Trophoblast cell (in vitro differentiated cells and primary cell): ENCODE results near the gene SPOCK1.

ENCODE experiments used
- DNase-seq, 2 donors: peaks; one replicate each; pipeline ENCODE4 v3.0.0-alpha.2; 2016
- H2AFZ ChIP-seq: 2 replicates; pipeline ENCODE4 v1.6.1; 2013; ENCODE audit warnings: low read length, moderate library complexity, mild to moderate bottlenecking; ENCODE audit not compliant: insufficient read depth, poor library complexity
- H2AK5ac ChIP-seq: 2 replicates; pipeline ENCODE4 v1.6.1; 2013; ENCODE audit warnings: mild to moderate bottlenecking, low read length
- H2BK120ac ChIP-seq: 2 replicates; pipeline ENCODE4 v1.6.1; 2013; ENCODE audit warnings: low read length, mild to moderate bottlenecking, moderate library complexity; ENCODE audit not compliant: insufficient read depth, poor library complexity
- H2BK12ac ChIP-seq: 2 replicates; pipeline ENCODE4 v1.6.1; 2013; ENCODE audit warnings: mild to moderate bottlenecking, low read length, moderate library complexity
- H2BK5ac ChIP-seq: 2 replicates; pipeline ENCODE4 v1.6.1; 2013; ENCODE audit warnings: low read length, low read depth, moderate library complexity, mild to moderate bottlenecking; ENCODE audit not compliant: poor library complexity
- H3K14ac ChIP-seq: 2 replicates; pipeline ENCODE4 v1.6.1; 2013; ENCODE audit warnings: mild to moderate bottlenecking, low read length
- H3K18ac ChIP-seq: 2 replicates; pipeline ENCODE4 v1.6.1; 2013; ENCODE audit warnings: mild to moderate bottlenecking, low read length
- H3K23ac ChIP-seq: 2 replicates; pipeline ENCODE4 v1.6.1; 2013; ENCODE audit warnings: low read length
- H3K27ac ChIP-seq: 2 replicates; pipeline ENCODE4 v1.5.1; 2013; ENCODE audit warnings: low read depth, mild to moderate bottlenecking, inconsistent platforms, low read length, moderate library complexity
- H3K27me3 ChIP-seq: 2 replicates; pipeline ENCODE4 v1.6.1; 2013; ENCODE audit warnings: inconsistent platforms, mild to moderate bottlenecking, low read length, moderate library complexity; ENCODE audit not compliant: insufficient read depth
- H3K36me3 ChIP-seq, 2 experiments: 1 replicate in 1 of 2; 2 replicates in 1 of 2; pipeline ENCODE4 v1.6.1; 2013; ENCODE audit warnings: low read length in 2 of 2, mild to moderate bottlenecking in 2 of 2, moderate library complexity in 1 of 2; ENCODE audit not compliant: insufficient read depth in 2 of 2, control insufficient read depth in 1 of 2
- H3K4ac ChIP-seq: 2 replicates; pipeline ENCODE4 v1.6.1; 2013; ENCODE audit warnings: low read depth, mild to moderate bottlenecking, low read length, moderate library complexity
- H3K4me1 ChIP-seq, 2 experiments: 1 replicate in 1 of 2; 2 replicates in 1 of 2; pipeline ENCODE4 v1.6.1; 2013; ENCODE audit warnings: low read length in 2 of 2, mild to moderate bottlenecking in 2 of 2, moderate library complexity in 1 of 2; ENCODE audit not compliant: insufficient read depth in 2 of 2, control insufficient read depth in 1 of 2
- H3K4me2 ChIP-seq: 2 replicates; pipeline ENCODE4 v1.6.1; 2013; ENCODE audit warnings: inconsistent platforms, mild to moderate bottlenecking, low read length, moderate library complexity
- H3K4me3 ChIP-seq: 2 replicates; pipeline ENCODE4 v1.5.1; 2013; ENCODE audit warnings: mild to moderate bottlenecking, low read depth, low read length, inconsistent platforms
- H3K79me1 ChIP-seq: one replicate; pipeline ENCODE4 v1.6.1; 2013; ENCODE audit warnings: low read length
- H3K79me2 ChIP-seq: 2 replicates; pipeline ENCODE4 v1.6.1; 2013; ENCODE audit warnings: low read length, mild to moderate bottlenecking; ENCODE audit not compliant: control insufficient read depth, insufficient read depth, poor library complexity
- H3K9ac ChIP-seq: 2 replicates; pipeline ENCODE4 v1.6.1; 2013; ENCODE audit warnings: mild to moderate bottlenecking, low read length
- H3K9me3 ChIP-seq: 2 replicates; pipeline ENCODE4 v1.6.1; 2013; ENCODE audit warnings: low read depth, mild to moderate bottlenecking, control low read depth, inconsistent platforms, low read length; ENCODE audit not compliant: insufficient read depth
- H4K12ac ChIP-seq: 2 replicates; pipeline ENCODE4 v1.6.1; 2013; ENCODE audit warnings: low read depth, mild to moderate bottlenecking, low read length, moderate library complexity
- H4K8ac ChIP-seq: 2 replicates; pipeline ENCODE4 v1.6.1; 2013; ENCODE audit warnings: low read depth, mild to moderate bottlenecking, low read length, moderate library complexity
- H4K91ac ChIP-seq: one replicate; pipeline ENCODE4 v1.6.1; 2013; ENCODE audit warnings: low read depth, mild to moderate bottlenecking, low read length, moderate library complexity
- whole genome bisulfite sequencing: extraction: QIAGEN DNeasy Blood & Tissue Kit; methylation state at CpG from one replicate; pipeline ENCODE4 v1.1.7; 2013; ENCODE audit warnings: missing lambda C conversion rate; ENCODE audit not compliant: insufficient read length, insufficient coverage; ENCODE audit errors: extremely low coverage; 5-methylcytosine and 5-hydroxymethylcytosine counted together

Gene SPOCK1

GRCh38 chr5:137035480-137035878 is 463.6 kb downstream of the SPOCK1 start:
- Histone ChIP-seq H3K27ac (no peak overlapping the region), H4K12ac (no peak overlapping the region), H4K91ac (no peak overlapping the region), H3K18ac (no peak overlapping the region), H3K4ac (no peak overlapping the region), H3K4me2 (no peak overlapping the region), H3K23ac (no peak overlapping the region), H3K4me3 (no peak overlapping the region), H3K79me1 (no peaks in the 10 kb centered on the region), H2AFZ (no peak overlapping the region), H3K4me1 (no peaks in the 10 kb centered on the region), H3K14ac (no peak overlapping the region), H2BK5ac (no peak overlapping the region), H2BK120ac (no peak overlapping the region), H3K27me3 (no peaks in the 10 kb centered on the region), H3K79me2 (no peaks in the 10 kb centered on the region), H3K9me3 (no peaks in the 10 kb centered on the region), H3K36me3 (no peaks in the 10 kb centered on the region), H4K8ac (no peak overlapping the region), H2AK5ac (no peak overlapping the region), H2BK12ac (no peak overlapping the region), H3K9ac (no peak overlapping the region)
- no peak for DNase-seq
- WGBS, result no CpG with 5 or more reads among the region's 1 CpG

GRCh38 chr5:137034764-137035479 is 464.2 kb downstream of the SPOCK1 start:
- Histone ChIP-seq H3K79me2 (no peaks in the 10 kb centered on the region), H4K12ac (no peak overlapping the region), H3K36me3 (no peaks in the 10 kb centered on the region), H4K91ac (no peak overlapping the region), H3K4me3 (no peak overlapping the region), H3K14ac (no peak overlapping the region), H3K9me3 (no peaks in the 10 kb centered on the region), H3K27ac (no peak overlapping the region), H3K23ac (no peak overlapping the region), H3K18ac (no peak overlapping the region), H2AK5ac (no peak overlapping the region), H2BK12ac (no peak overlapping the region), H2AFZ (no peak overlapping the region), H2BK120ac (no peak overlapping the region), H3K27me3 (no peaks in the 10 kb centered on the region), H3K4ac (no peak overlapping the region), H2BK5ac (no peak overlapping the region), H3K9ac (no peak overlapping the region), H3K4me2 (no peak overlapping the region), H3K79me1 (no peaks in the 10 kb centered on the region), H3K4me1 (no peaks in the 10 kb centered on the region), H4K8ac (no peak overlapping the region)
- no peak for DNase-seq
- no CpG with 5 or more reads among the region's 10 CpGs for WGBS

- Histone ChIP-seq H3K79me1 (no peaks in the 10 kb centered on the region), H3K4ac (no peak overlapping the region)
- WGBS, result no CpG with 5 or more reads among the region's 4 CpGs
Measured at GRCh38 chr5:137034213-137034612, 464.9 kb downstream of the SPOCK1 start.

GRCh38 chr5:137032929-137033328 is 466.2 kb downstream of the SPOCK1 start:
- no peaks in the 10 kb centered on the region for H3K4me1 ChIP-seq
- no peak overlapping the region for H3K4me3 ChIP-seq
- H3K79me2 ChIP-seq, result no peaks in the 10 kb centered on the region
- no peaks in the 10 kb centered on the region for H3K36me3 ChIP-seq
- H3K9ac ChIP-seq, result no peak overlapping the region
- no peak overlapping the region for H2AK5ac ChIP-seq
- no peaks in the 10 kb centered on the region for H3K9me3 ChIP-seq
- H2BK12ac ChIP-seq, result no peak overlapping the region
- H3K4me2 ChIP-seq, result no peak overlapping the region
- H3K23ac ChIP-seq, result no peak overlapping the region
- H3K79me1 ChIP-seq, result no peaks in the 10 kb centered on the region
- no peak overlapping the region for H3K27ac ChIP-seq
- no peak for DNase-seq
- H3K27me3 ChIP-seq, result no peaks in the 10 kb centered on the region
- no peak overlapping the region for H3K18ac ChIP-seq
- WGBS, result no CpG with 5 or more reads among the region's 8 CpGs
- H4K8ac ChIP-seq, result no peak overlapping the region
- no peak overlapping the region for H4K91ac ChIP-seq
- no peak overlapping the region for H3K14ac ChIP-seq
- H2AFZ ChIP-seq, result no peak overlapping the region
- H4K12ac ChIP-seq, result no peak overlapping the region
- no peak overlapping the region for H3K4ac ChIP-seq
- H2BK5ac ChIP-seq, result no peak overlapping the region
- H2BK120ac ChIP-seq, result no peak overlapping the region

More at GRCh38 chr5:137034213-137034612, 464.9 kb downstream of the SPOCK1 start:
- H3K27ac ChIP-seq, result no peak overlapping the region
- no peak overlapping the region for H3K4me2 ChIP-seq
- H3K14ac ChIP-seq, result no peak overlapping the region
- no peak overlapping the region for H2AFZ ChIP-seq
- H4K8ac ChIP-seq, result no peak overlapping the region
- DNase-seq, result no peak
- H2BK120ac ChIP-seq, result no peak overlapping the region
- H3K9ac ChIP-seq, result no peak overlapping the region
- H3K36me3 ChIP-seq, result no peaks in the 10 kb centered on the region
- no peaks in the 10 kb centered on the region for H3K4me1 ChIP-seq
- H3K9me3 ChIP-seq, result no peaks in the 10 kb centered on the region
- no peak overlapping the region for H4K12ac ChIP-seq
- no peaks in the 10 kb centered on the region for H3K79me2 ChIP-seq
- H4K91ac ChIP-seq, result no peak overlapping the region
- H2BK12ac ChIP-seq, result no peak overlapping the region
- no peak overlapping the region for H2BK5ac ChIP-seq
- no peak overlapping the region for H2AK5ac ChIP-seq
- H3K27me3 ChIP-seq, result no peaks in the 10 kb centered on the region
- no peak overlapping the region for H3K18ac ChIP-seq
- H3K23ac ChIP-seq, result no peak overlapping the region
- no peak overlapping the region for H3K4me3 ChIP-seq
